GM19467 (cell line): ENCODE data around the gene ATP4B.

Source experiments
- ATAC-seq: cut with Tn5 transposase; IDR thresholded peaks from one replicate; pipeline ENCODE4 v1.9.1; 2021; ENCODE audit warnings: mild to moderate bottlenecking, moderate library complexity; ENCODE audit not compliant: unreplicated experiment

Gene ATP4B

GRCh38 chr13:113607889-113608635, 49.9 kb downstream of the ATP4B start:
- no peak for ATAC-seq

- no peak for ATAC-seq
Measured at GRCh38 chr13:113607056-113607888, 50.7 kb downstream of the ATP4B start.

GRCh38 chr13:113605866-113606438, 52.0 kb downstream of the ATP4B start:
- no peak for ATAC-seq

GRCh38 chr13:113605461-113605860, 52.5 kb downstream of the ATP4B start:
- ATAC-seq = no peak

- ATAC-seq = no peak
Measured at GRCh38 chr13:113604186-113604585, 53.8 kb downstream of the ATP4B start.

- no peak for ATAC-seq
Measured at GRCh38 chr13:113603116-113603710, 54.8 kb downstream of the ATP4B start.

GRCh38 chr13:113602291-113602988, 55.6 kb downstream of the ATP4B start:
- ATAC-seq = no peak

GRCh38 chr13:113601166-113602070, 56.6 kb downstream of the ATP4B start:
- ATAC-seq = no peak

GRCh38 chr13:113599391-113599790, 58.6 kb downstream of the ATP4B start:
- no peak for ATAC-seq
